ENCODE results near the gene DUSP8.

DNA sequence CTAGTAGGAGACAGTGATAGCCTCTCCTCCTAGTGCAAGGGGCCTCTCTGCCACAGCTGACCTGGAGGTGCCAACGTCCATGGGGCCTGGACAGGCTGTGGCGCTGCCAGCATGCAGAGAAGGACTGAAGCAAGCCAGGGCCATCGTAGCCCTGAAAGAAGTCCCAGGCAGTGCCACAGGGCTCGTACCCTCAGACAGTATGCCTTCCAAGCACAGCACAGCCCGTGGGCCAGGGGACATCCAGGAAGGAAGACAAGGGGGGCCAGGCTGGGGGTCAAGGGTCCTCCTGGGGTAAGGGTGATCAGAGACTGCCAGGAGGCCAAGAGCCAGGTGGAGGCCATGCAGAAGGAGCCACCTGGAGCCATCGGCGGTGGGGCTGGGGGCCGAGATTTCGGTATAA lies 65.1 kb downstream of the DUSP8 start:
- TF ChIP-seq EZH2phosphoT487 (IDR thresholded peaks at IDR 0.05; ENCODE audit: low read depth): no peak
- TF ChIP-seq, protein P1, sequence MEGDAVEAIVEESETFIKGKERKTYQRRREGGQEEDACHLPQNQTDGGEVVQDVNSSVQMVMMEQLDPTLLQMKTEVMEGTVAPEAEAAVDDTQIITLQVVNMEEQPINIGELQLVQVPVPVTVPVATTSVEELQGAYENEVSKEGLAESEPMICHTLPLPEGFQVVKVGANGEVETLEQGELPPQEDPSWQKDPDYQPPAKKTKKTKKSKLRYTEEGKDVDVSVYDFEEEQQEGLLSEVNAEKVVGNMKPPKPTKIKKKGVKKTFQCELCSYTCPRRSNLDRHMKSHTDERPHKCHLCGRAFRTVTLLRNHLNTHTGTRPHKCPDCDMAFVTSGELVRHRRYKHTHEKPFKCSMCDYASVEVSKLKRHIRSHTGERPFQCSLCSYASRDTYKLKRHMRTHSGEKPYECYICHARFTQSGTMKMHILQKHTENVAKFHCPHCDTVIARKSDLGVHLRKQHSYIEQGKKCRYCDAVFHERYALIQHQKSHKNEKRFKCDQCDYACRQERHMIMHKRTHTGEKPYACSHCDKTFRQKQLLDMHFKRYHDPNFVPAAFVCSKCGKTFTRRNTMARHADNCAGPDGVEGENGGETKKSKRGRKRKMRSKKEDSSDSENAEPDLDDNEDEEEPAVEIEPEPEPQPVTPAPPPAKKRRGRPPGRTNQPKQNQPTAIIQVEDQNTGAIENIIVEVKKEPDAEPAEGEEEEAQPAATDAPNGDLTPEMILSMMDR (IDR thresholded peaks at IDR 0.05; ENCODE audit: low read depth, low read length): no peak

Measured in OCI-LY3 (cell line).